ENCODE data around the gene NCSTN. TPM values are rescaled to one million over a fixed set of nuclear protein-coding genes. Genes with fewer than 3 reads are reported as not detected.
"Not testable (repeated sequence)": the region's sequence is repeated elsewhere in the genome, so short reads cannot be mapped to it uniquely, and the experiment has no call there.

Gene NCSTN
- polyA plus RNA-seq, 3 donors = 125 to 238 (median 145) TPM

DNA sequence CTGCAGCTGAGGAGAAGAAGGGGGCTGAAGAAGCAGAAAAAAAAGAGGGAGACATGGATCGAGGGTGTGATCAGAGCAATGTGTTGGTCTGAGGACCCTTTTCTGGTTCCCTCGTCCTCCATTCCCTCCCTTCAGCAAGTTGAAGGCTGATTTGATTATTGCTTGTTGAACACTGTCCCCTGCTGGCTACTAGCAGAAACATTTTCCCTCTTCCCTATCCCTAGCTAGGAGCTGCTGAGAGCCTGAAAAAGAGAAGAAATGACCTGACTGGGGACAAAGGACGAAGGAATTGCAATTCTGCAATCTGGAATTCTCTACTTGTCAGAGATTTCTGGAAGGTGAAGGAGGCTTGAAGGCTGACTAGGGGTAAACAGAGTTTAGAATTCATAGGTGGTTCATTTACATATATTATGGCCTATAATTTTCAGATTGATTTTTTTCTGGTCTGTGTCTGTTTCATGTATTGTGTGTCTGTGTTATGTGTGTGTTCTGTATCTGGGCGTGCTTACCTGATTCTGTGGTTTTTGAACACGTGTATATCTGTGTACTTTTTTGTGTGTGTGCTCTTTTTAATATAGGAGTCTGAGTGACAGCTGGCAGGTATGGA, 33.4 kb downstream of the NCSTN start:
- no peaks in the 10 kb centered on the region for H3K79me2 ChIP-seq (ENCODE audit: insufficient read depth, low read length)
- peaks cover 25 to 35% of the 10 kb centered on the region in 2 donors for H3K4me1 ChIP-seq (ENCODE audit: control insufficient read depth in 1 of 2, insufficient read depth in 2 of 2, low read length in 2 of 2)
- Mint-ChIP-seq H3K4me1 (peaks cover 36% of the 10 kb centered on the region), H3K27ac (peak overlapping the region in 2 of 7 donors; percentile 46 to 82), H3K36me3 (no peaks in the 10 kb centered on the region), H3K27me3 (ENCODE audit: low read depth in 3 of 3) (peaks cover 1 to 6% (median 5%) of the 10 kb centered on the region in 3 donors), H3K9me3 (no peaks in the 10 kb centered on the region), H3K4me3 (peak overlapping the region in 1 of 2 donors; percentile 86)
- H2AFZ ChIP-seq (ENCODE audit: insufficient read depth, low read depth, low read length, poor library complexity, severe bottlenecking) = peak overlapping the region; percentile 78
- H3K36me3 ChIP-seq (replicated peaks in 1 of 2; ENCODE audit: control insufficient read depth in 1 of 2, insufficient read depth in 2 of 2, low read length in 2 of 2) = no peaks in the 10 kb centered on the region
- H4K20me1 ChIP-seq (ENCODE audit: insufficient read depth, low read length) = no peaks in the 10 kb centered on the region
- peak overlapping the region in 1 of 2 donors; percentile 75 for H3K27ac ChIP-seq (ENCODE audit: low read depth in 1 of 2, low read length in 2 of 2)
- H3K9ac ChIP-seq (ENCODE audit: insufficient read depth, low read length, poor library complexity, severe bottlenecking) = no peak overlapping the region
- H3K9me3 ChIP-seq (replicated peaks in 1 of 2; ENCODE audit: control insufficient read depth in 1 of 2, insufficient read depth in 1 of 2, low read length in 2 of 2) = no peaks in the 10 kb centered on the region
- peak; percentile 45 to 71 (median 64) for DNase-seq
- H3K27me3 ChIP-seq (ENCODE audit: control insufficient read depth in 2 of 2, insufficient read depth in 2 of 2, low read length in 2 of 2) = no peaks in the 10 kb centered on the region
- intact Hi-C loops (cut with micrococcal nuclease) = loop anchor here in 1 of 2 donors (5.0 kb wide), 2 partner anchors 39 to 184 kb away; partner anchors contain the start of gene CASQ1
- TF ChIP-seq, protein P1, sequence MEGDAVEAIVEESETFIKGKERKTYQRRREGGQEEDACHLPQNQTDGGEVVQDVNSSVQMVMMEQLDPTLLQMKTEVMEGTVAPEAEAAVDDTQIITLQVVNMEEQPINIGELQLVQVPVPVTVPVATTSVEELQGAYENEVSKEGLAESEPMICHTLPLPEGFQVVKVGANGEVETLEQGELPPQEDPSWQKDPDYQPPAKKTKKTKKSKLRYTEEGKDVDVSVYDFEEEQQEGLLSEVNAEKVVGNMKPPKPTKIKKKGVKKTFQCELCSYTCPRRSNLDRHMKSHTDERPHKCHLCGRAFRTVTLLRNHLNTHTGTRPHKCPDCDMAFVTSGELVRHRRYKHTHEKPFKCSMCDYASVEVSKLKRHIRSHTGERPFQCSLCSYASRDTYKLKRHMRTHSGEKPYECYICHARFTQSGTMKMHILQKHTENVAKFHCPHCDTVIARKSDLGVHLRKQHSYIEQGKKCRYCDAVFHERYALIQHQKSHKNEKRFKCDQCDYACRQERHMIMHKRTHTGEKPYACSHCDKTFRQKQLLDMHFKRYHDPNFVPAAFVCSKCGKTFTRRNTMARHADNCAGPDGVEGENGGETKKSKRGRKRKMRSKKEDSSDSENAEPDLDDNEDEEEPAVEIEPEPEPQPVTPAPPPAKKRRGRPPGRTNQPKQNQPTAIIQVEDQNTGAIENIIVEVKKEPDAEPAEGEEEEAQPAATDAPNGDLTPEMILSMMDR (IDR thresholded peaks at IDR 0.05) = peak; percentile 96
- H3K4me2 ChIP-seq (replicated peaks; ENCODE audit: extremely low read depth, low read length, poor library complexity, severe bottlenecking) = peak overlapping the region; percentile 74
- H3K4me3 ChIP-seq (replicated peaks in 1 of 3; ENCODE audit: low read depth in 2 of 3, low read length in 3 of 3) = peak overlapping the region in 1 of 3 experiments; percentile 66
- 20% methylated on average over 1 of the region's 5 CpGs for WGBS (ENCODE audit: insufficient coverage)

- Histone ChIP-seq H4K20me1 (ENCODE audit: insufficient read depth, low read length) (no peaks in the 10 kb centered on the region), H2AFZ (ENCODE audit: insufficient read depth, low read depth, low read length, poor library complexity, severe bottlenecking) (no peak overlapping the region), H3K27ac (ENCODE audit: low read depth in 1 of 2, low read length in 2 of 2) (no peak overlapping the region), H3K4me1 (ENCODE audit: control insufficient read depth in 1 of 2, insufficient read depth in 2 of 2, low read length in 2 of 2) (peaks cover 21 to 32% of the 10 kb centered on the region in 2 donors), H3K9ac (ENCODE audit: insufficient read depth, low read length, poor library complexity, severe bottlenecking) (no peak overlapping the region), H3K4me2 (replicated peaks; ENCODE audit: extremely low read depth, low read length, poor library complexity, severe bottlenecking) (no peak overlapping the region), H3K79me2 (ENCODE audit: insufficient read depth, low read length) (no peaks in the 10 kb centered on the region), H3K9me3 (replicated peaks in 1 of 2; ENCODE audit: control insufficient read depth in 1 of 2, insufficient read depth in 1 of 2, low read length in 2 of 2) (no peaks in the 10 kb centered on the region), H3K4me3 (replicated peaks in 1 of 3; ENCODE audit: low read depth in 2 of 3, low read length in 3 of 3) (no peak overlapping the region), H3K27me3 (ENCODE audit: control insufficient read depth in 2 of 2, insufficient read depth in 2 of 2, low read length in 2 of 2) (no peaks in the 10 kb centered on the region), H3K36me3 (replicated peaks in 1 of 2; ENCODE audit: control insufficient read depth in 1 of 2, insufficient read depth in 2 of 2, low read length in 2 of 2) (no peaks in the 10 kb centered on the region)
- TF ChIP-seq, protein P1 (IDR thresholded peaks at IDR 0.05) = no peak
- Mint-ChIP-seq H3K9me3 (no peaks in the 10 kb centered on the region), H3K4me3 (no peak overlapping the region), H3K27me3 (ENCODE audit: low read depth in 3 of 3) (peaks cover 1 to 6% (median 5%) of the 10 kb centered on the region in 3 donors), H3K36me3 (no peaks in the 10 kb centered on the region), H3K4me1 (peaks cover 32% of the 10 kb centered on the region), H3K27ac (peak overlapping the region in 2 of 7 donors; percentile 11 to 45)
- intact Hi-C loops (cut with micrococcal nuclease) = loop anchor here in 1 of 2 donors (5.0 kb wide), 2 partner anchors 40 to 185 kb away; partner anchors contain the start of gene CASQ1
- 86% methylated on average over 5 of the region's 7 CpGs for WGBS (ENCODE audit: insufficient coverage)
- no peak for DNase-seq
Measured at GRCh38 chr1:160377585-160378206, 34.5 kb downstream of the NCSTN start.

DNA sequence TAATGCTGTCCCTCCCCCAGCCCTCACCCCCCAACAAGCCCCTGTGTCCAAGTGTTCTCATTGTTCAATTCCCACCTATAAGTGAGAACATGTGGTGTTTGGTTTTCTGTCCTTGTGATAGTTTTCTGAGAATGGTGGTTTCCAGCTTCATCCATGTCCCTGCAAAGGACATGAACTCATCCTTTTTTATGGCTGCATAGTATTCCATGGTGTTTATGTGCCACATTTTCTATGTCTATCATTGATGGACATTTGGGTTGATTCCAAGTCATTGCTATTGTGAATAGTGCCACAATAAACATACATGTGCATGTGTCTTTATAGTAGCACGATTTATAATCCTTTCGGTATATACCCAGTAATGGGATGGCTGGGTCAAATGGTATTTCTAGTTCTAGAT, 41.6 kb downstream of the NCSTN start:
- H3K4me2 ChIP-seq (replicated peaks; ENCODE audit: extremely low read depth, low read length, poor library complexity, severe bottlenecking); H3K27ac ChIP-seq (ENCODE audit: low read depth in 1 of 2, low read length in 2 of 2); H3K4me1 Mint-ChIP-seq; H3K36me3 ChIP-seq (replicated peaks in 1 of 2; ENCODE audit: control insufficient read depth in 1 of 2, insufficient read depth in 2 of 2, low read length in 2 of 2); H3K9ac ChIP-seq (ENCODE audit: insufficient read depth, low read length, poor library complexity, severe bottlenecking); H3K79me2 ChIP-seq (ENCODE audit: insufficient read depth, low read length); H3K27ac Mint-ChIP-seq; DNase-seq; intact Hi-C loops (cut with micrococcal nuclease); H3K9me3 ChIP-seq (replicated peaks in 1 of 2; ENCODE audit: control insufficient read depth in 1 of 2, insufficient read depth in 1 of 2, low read length in 2 of 2); H2AFZ ChIP-seq (ENCODE audit: insufficient read depth, low read depth, low read length, poor library complexity, severe bottlenecking); H3K4me1 ChIP-seq (ENCODE audit: control insufficient read depth in 1 of 2, insufficient read depth in 2 of 2, low read length in 2 of 2); H3K36me3 Mint-ChIP-seq; H3K4me3 ChIP-seq (replicated peaks in 1 of 3; ENCODE audit: low read depth in 2 of 3, low read length in 3 of 3); H4K20me1 ChIP-seq (ENCODE audit: insufficient read depth, low read length); H3K9me3 Mint-ChIP-seq; H3K4me3 Mint-ChIP-seq; H3K27me3 ChIP-seq (ENCODE audit: control insufficient read depth in 2 of 2, insufficient read depth in 2 of 2, low read length in 2 of 2): not testable (repeated sequence)
- WGBS (ENCODE audit: insufficient coverage) = no CpG with 5 or more reads among the region's 2 CpGs
- peaks cover 3 to 14% (median 9%) of the 10 kb centered on the region in 3 donors for H3K27me3 Mint-ChIP-seq (ENCODE audit: low read depth in 3 of 3)

Data from CD14-positive monocyte (primary cell).